OCI-LY1 (cell line): ENCODE data around the gene PTPRE.

Source experiments
- H2AFZ ChIP-seq: fragments of 200-600 bp; sonication (generic), shearing (Covaris generic); 2 replicates; pipeline ENCODE4 v1.6.0; 2014; ENCODE audit warnings: antibody characterized with exemption, mild to moderate bottlenecking, low read length
- H3F3A ChIP-seq: fragments of 200-600 bp; sonication (generic), shearing (Covaris generic); 2 replicates; pipeline ENCODE4 v1.6.0; 2014; ENCODE audit warnings: mild to moderate bottlenecking, antibody characterized with exemption, low read length, moderate library complexity; ENCODE audit not compliant: insufficient read depth
- H3K27ac ChIP-seq: fragments of 200-600 bp; sonication (generic); 2 replicates; pipeline ENCODE4 v1.5.1; 2014; ENCODE audit warnings: low read length, mixed run types, mild to moderate bottlenecking, low read depth; ENCODE audit not compliant: poor library complexity, severe bottlenecking
- H3K27me3 ChIP-seq: fragments of 200-600 bp; sonication (generic); 2 replicates; pipeline ENCODE4 v1.6.0; 2014; ENCODE audit warnings: antibody characterized with exemption, mild to moderate bottlenecking, low read length, moderate library complexity; ENCODE audit not compliant: insufficient read depth
- H3K36me3 ChIP-seq: fragments of 200-600 bp; sonication (generic); 2 replicates; pipeline ENCODE4 v1.6.1; 2014; ENCODE audit warnings: mild to moderate bottlenecking, antibody characterized with exemption, low read length, moderate library complexity, mixed read lengths; ENCODE audit not compliant: insufficient read depth
- H3K4me1 ChIP-seq: fragments of 200-600 bp; sonication (generic); 2 replicates; pipeline ENCODE4 v1.5.1; 2014; ENCODE audit warnings: mild to moderate bottlenecking, low read length, moderate library complexity; ENCODE audit not compliant: insufficient read depth, severe bottlenecking
- H3K4me2 ChIP-seq: fragments of 200-600 bp; sonication (generic), shearing (Covaris generic); 2 replicates; pipeline ENCODE4 v1.6.1; 2014; ENCODE audit warnings: low read length
- H3K4me3 ChIP-seq: fragments of 200-600 bp; sonication (generic); 2 replicates; pipeline ENCODE4 v1.5.1; 2014; ENCODE audit warnings: low read length, low read depth, mild to moderate bottlenecking, mixed read lengths; ENCODE audit not compliant: poor library complexity, severe bottlenecking
- H3K79me2 ChIP-seq: fragments of 200-600 bp; shearing (Covaris generic); 2 replicates; pipeline ENCODE4 v1.6.1; 2016; ENCODE audit warnings: mixed run types, low read length, mixed read lengths; ENCODE audit not compliant: insufficient read depth
- H3K9ac ChIP-seq: fragments of 200-600 bp; sonication (generic), shearing (Covaris generic); 2 replicates; pipeline ENCODE4 v1.6.1; 2014; ENCODE audit warnings: mild to moderate bottlenecking, low read length, mixed read lengths
- H3K9me2 ChIP-seq: fragments of 200-600 bp; sonication (generic), shearing (Covaris generic); 2 replicates; pipeline ENCODE4 v1.6.1; 2014; ENCODE audit warnings: low read depth, mild to moderate bottlenecking, low read length, mixed read lengths
- H3K9me3 ChIP-seq: fragments of 200-600 bp; shearing (Covaris generic); 2 replicates; pipeline ENCODE4 v1.6.1; 2014; ENCODE audit warnings: low read length, mixed read lengths
- H4K20me1 ChIP-seq: fragments of 200-600 bp; sonication (generic), shearing (Covaris generic); 2 replicates; pipeline ENCODE4 v1.6.0; 2016; ENCODE audit warnings: mild to moderate bottlenecking, low read length; ENCODE audit not compliant: insufficient read depth
- CTCF ChIP-seq: fragments of 200-600 bp; sonication (generic), shearing (Covaris generic); IDR thresholded peaks from 2 replicates; pipeline ENCODE4 v1.5.1; 2017; ENCODE audit warnings: mild to moderate bottlenecking, antibody characterized with exemption, low read length, moderate library complexity, mixed read lengths
- EZH2 ChIP-seq: fragments of 200-600 bp; sonication (generic), shearing (Covaris generic); IDR thresholded peaks from 2 replicates; pipeline ENCODE4 v1.8.0; 2017; ENCODE audit warnings: borderline replicate concordance, mixed run types, mild to moderate bottlenecking, antibody characterized with exemption, low read length, moderate library complexity, mixed read lengths

The PTPRE gene

GRCh38 chr10:128007056-128007455 lies 100.2 kb downstream of the PTPRE start:
- H3K27me3 ChIP-seq = no peaks in the 10 kb centered on the region; the same call in 1 of the 2 replicates
- no peaks in the 10 kb centered on the region for H4K20me1 ChIP-seq
- no peak overlapping the region for H3K27ac ChIP-seq
- no peaks in the 10 kb centered on the region for H3K36me3 ChIP-seq
- H3K79me2 ChIP-seq = no peaks in the 10 kb centered on the region
- no peaks in the 10 kb centered on the region for H3K9me2 ChIP-seq
- no peaks in the 10 kb centered on the region for H3K9me3 ChIP-seq
- TF ChIP-seq EZH2 (no peak), CTCF (no peak)
- H3K4me3 ChIP-seq = no peak overlapping the region
- no peak overlapping the region for H3K9ac ChIP-seq
- H3K4me2 ChIP-seq = no peak overlapping the region
- no peaks in the 10 kb centered on the region for H3F3A ChIP-seq
- no peak overlapping the region for H2AFZ ChIP-seq
- peaks cover 3% of the 10 kb centered on the region for H3K4me1 ChIP-seq

GRCh38 chr10:128007971-128008370 lies 101.1 kb downstream of the PTPRE start:
- no peaks in the 10 kb centered on the region for H3K9me3 ChIP-seq

GRCh38 chr10:128008521-128009250 lies 101.8 kb downstream of the PTPRE start:
- H3K4me1 ChIP-seq = peaks cover 3% of the 10 kb centered on the region
- H3K9me2 ChIP-seq = no peaks in the 10 kb centered on the region
- H3K4me3 ChIP-seq = no peak overlapping the region
- H3K27ac ChIP-seq = no peak overlapping the region
- H3F3A ChIP-seq = no peaks in the 10 kb centered on the region
- no peak overlapping the region for H3K9ac ChIP-seq
- H4K20me1 ChIP-seq = no peaks in the 10 kb centered on the region
- H3K27me3 ChIP-seq = peaks cover 5% of the 10 kb centered on the region
- H3K36me3 ChIP-seq = no peaks in the 10 kb centered on the region
- no peaks in the 10 kb centered on the region for H3K79me2 ChIP-seq
- TF ChIP-seq EZH2 (no peak), CTCF (no peak)
- no peak overlapping the region for H2AFZ ChIP-seq
- no peaks in the 10 kb centered on the region for H3K9me3 ChIP-seq
- H3K4me2 ChIP-seq = no peak overlapping the region

More at GRCh38 chr10:128007971-128008370, 101.1 kb downstream of the PTPRE start:
- no peaks in the 10 kb centered on the region for H4K20me1 ChIP-seq
- TF ChIP-seq CTCF = no peak
- no peak for TF ChIP-seq EZH2
- H3F3A ChIP-seq = no peaks in the 10 kb centered on the region
- H3K4me1 ChIP-seq = peaks cover 3% of the 10 kb centered on the region
- H3K27me3 ChIP-seq = no peaks in the 10 kb centered on the region; the same call in 1 of the 2 replicates
- no peaks in the 10 kb centered on the region for H3K36me3 ChIP-seq
- H2AFZ ChIP-seq = no peak overlapping the region
- no peak overlapping the region for H3K4me3 ChIP-seq
- no peak overlapping the region for H3K9ac ChIP-seq
- no peaks in the 10 kb centered on the region for H3K79me2 ChIP-seq
- no peaks in the 10 kb centered on the region for H3K9me2 ChIP-seq
- H3K4me2 ChIP-seq = no peak overlapping the region
- no peak overlapping the region for H3K27ac ChIP-seq
